C4-2B (cell line): ENCODE data around the gene PRAC2.

Source experiments
- ZFX ChIP-seq: fragments of 450-650 bp; IDR thresholded peaks from 2 replicates; pipeline ENCODE4 v1.6.1; 2017
- TF ChIP-seq, protein P1 (sequence below): fragments of 450-650 bp; conservative IDR thresholded peaks from 2 replicates; pipeline ENCODE4 v1.5.1; 2017; ENCODE audit warnings: mild to moderate bottlenecking

DNA sequence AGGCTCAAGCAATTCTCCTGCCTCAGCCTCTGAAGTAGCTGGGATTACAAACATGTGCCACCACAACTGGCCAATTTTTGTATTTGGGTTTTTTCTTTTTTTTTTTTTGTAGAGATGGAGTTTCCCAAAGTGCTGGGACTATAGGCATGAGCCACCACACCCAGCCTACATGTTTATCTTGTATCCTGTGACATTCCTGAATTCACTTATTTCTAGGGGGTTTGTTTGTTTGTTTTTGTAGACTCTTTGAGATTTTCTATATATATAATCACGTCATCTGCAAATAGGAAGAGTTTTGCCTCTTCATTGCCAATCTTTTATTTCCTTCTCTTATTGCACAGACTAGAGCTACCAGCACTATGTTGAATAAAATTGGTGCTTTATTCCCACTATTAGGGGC, 29.8 kb upstream of the PRAC2 start:
- TF ChIP-seq, protein P1, sequence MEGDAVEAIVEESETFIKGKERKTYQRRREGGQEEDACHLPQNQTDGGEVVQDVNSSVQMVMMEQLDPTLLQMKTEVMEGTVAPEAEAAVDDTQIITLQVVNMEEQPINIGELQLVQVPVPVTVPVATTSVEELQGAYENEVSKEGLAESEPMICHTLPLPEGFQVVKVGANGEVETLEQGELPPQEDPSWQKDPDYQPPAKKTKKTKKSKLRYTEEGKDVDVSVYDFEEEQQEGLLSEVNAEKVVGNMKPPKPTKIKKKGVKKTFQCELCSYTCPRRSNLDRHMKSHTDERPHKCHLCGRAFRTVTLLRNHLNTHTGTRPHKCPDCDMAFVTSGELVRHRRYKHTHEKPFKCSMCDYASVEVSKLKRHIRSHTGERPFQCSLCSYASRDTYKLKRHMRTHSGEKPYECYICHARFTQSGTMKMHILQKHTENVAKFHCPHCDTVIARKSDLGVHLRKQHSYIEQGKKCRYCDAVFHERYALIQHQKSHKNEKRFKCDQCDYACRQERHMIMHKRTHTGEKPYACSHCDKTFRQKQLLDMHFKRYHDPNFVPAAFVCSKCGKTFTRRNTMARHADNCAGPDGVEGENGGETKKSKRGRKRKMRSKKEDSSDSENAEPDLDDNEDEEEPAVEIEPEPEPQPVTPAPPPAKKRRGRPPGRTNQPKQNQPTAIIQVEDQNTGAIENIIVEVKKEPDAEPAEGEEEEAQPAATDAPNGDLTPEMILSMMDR, result no peak
- no peak for TF ChIP-seq ZFX
